ENCODE data around the gene MYL2. TPM values are rescaled to one million over a fixed set of nuclear protein-coding genes. Genes with fewer than 3 reads are reported as not detected.

MYL2 gene
- total and polyA plus RNA-seq, 10 of the 15 experiments (the other 5 are each of a cell fraction or from before 2014, with no cell fraction given) = 0.08 to 1.8 (median 0.57) TPM; not detected in 1

DNA sequence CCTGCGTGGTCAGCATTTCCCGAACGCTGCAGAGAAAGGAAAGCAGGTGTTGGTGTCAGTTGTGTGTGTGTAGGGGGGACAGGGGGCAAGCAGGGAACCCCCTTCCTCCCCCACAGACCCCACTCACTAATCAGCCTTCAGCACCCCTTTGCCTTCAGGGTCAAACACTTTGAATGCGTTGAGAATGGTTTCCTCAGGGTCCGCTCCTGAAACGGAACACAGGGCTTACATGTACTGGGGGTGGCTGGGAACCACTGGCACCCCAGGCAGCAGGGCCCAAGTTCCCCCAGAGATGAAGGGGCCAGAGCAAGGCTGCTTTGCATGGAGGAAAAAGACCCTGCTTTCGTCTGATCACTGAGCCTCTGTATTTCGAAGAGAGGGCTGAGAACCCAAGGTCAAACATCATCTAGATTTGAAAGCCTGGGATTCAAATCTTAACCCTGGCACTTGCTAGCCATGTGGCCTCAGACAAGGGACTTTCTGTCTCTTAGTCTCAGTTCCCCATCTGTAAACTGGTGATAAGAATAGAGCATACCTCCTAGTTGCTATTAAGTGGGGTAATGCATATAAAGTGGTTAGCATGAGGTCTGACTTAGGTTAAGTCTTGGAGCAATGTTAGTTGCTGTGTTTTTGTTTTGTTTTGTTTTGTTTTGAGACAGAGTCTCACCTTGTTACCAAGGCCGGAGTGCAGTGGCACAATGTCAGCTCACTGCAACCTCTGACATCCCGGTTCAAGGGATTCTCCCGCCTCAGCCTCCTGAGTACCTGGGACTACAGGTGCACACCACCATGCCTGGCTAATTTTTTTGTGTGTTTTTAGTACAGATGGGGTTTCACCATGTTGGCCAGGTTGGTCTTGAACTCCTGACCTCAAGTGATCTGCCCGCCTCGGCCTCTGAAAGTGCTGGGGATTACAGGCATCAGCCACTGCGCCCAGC lies 7.0 kb downstream of the MYL2 start:
- H3K9me3 ChIP-seq (replicated peaks; ENCODE audit: control insufficient read depth, insufficient read depth, low read length) = no peaks in the 10 kb centered on the region
- RAD21 ChIA-PET (ENCODE audit: unreplicated experiment) = interaction anchor here (2.4 kb wide), 1 partner anchor 18 kb away, joined by 5 read pairs; no protein-coding TSS in a partner anchor
- peak overlapping the region; percentile 12; the same call in 1 of the 2 replicates for H3K4me3 ChIP-seq
- POLR2A ChIA-PET = no interaction called here
- in situ Hi-C loops (cut with MboI) = no loop called here
- intact Hi-C loops (cut with micrococcal nuclease; ENCODE audit: unreplicated experiment) = no loop called here
- no peaks in the 10 kb centered on the region for H3K79me2 ChIP-seq (ENCODE audit: control insufficient read depth, insufficient read depth, low read length)
- H3K36me3 ChIP-seq (ENCODE audit: control insufficient read depth in 2 of 2, insufficient read depth in 2 of 2, low read length in 1 of 2) = no peaks in the 10 kb centered on the region
- CTCF ChIA-PET = interaction anchor here (2.2 kb wide), 1 partner anchor 17 kb away, joined by 15 read pairs; no protein-coding TSS in a partner anchor
- peak overlapping the region; percentile 82 for H3K9ac ChIP-seq (ENCODE audit: control insufficient read depth, insufficient read depth, low read length)
- 20% methylated on average over 14 of the region's 14 CpGs for whole genome bisulfite sequencing (ENCODE audit: insufficient coverage, insufficient replicate concordance, low lambda C conversion rate, missing lambda C conversion rate)
- FAIRE-seq = peak; percentile 96
- no peaks in the 10 kb centered on the region for H4K20me1 ChIP-seq (ENCODE audit: control insufficient read depth, insufficient read depth)
- peak; percentile 98 for ATAC-seq
- SMC1A ChIA-PET (ENCODE audit: uncharacterized antibody, unreplicated experiment) = no interaction called here
- TSS peak; percentile 94 for BruUV-seq (replicated peaks)
- DNase-seq (ENCODE audit: low read depth, low spot score) = peak; percentile 95
- H3K27ac ChIP-seq (ENCODE audit: control insufficient read depth, insufficient read depth) = peak overlapping the region; percentile 99
- no peaks in the 10 kb centered on the region for H3K27me3 ChIP-seq (replicated peaks in 1 of 2; ENCODE audit: control insufficient read depth in 2 of 2, insufficient read depth in 2 of 2, low read length in 1 of 2)
- peak overlapping the region; percentile 97 for H3K4me2 ChIP-seq (ENCODE audit: control insufficient read depth, insufficient read depth)
- H3K4me1 ChIP-seq (ENCODE audit: control insufficient read depth, insufficient read depth, low read length) = peaks cover 45% of the 10 kb centered on the region
- peak overlapping the region; percentile 85 for H2AFZ ChIP-seq (ENCODE audit: control insufficient read depth, low read depth, low read length)
- TF ChIP-seq, protein P1, sequence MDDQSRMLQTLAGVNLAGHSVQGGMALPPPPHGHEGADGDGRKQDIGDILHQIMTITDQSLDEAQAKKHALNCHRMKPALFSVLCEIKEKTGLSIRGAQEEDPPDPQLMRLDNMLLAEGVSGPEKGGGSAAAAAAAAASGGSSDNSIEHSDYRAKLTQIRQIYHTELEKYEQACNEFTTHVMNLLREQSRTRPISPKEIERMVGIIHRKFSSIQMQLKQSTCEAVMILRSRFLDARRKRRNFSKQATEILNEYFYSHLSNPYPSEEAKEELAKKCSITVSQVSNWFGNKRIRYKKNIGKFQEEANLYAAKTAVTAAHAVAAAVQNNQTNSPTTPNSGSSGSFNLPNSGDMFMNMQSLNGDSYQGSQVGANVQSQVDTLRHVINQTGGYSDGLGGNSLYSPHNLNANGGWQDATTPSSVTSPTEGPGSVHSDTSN (IDR thresholded peaks at IDR 0.05; ENCODE audit: insufficient replicate concordance, low read depth, low read length) = no peak
- TF ChIP-seq ZNF217 (IDR thresholded peaks at IDR 0.05) (peak; percentile 69), REST (IDR thresholded peaks at IDR 0.05; ENCODE audit: low read depth, low read length) (no peak), FOXM1 (IDR thresholded peaks at IDR 0.05; ENCODE audit: low read depth, low read length) (peak; percentile 74), FOS (IDR thresholded peaks at IDR 0.05; ENCODE audit: borderline replicate concordance, extremely low read depth, insufficient read length) (no peak), SRF (IDR thresholded peaks at IDR 0.05; ENCODE audit: low read depth in 2 of 2, low read length in 2 of 2) (no peak), NFXL1 (IDR thresholded peaks at IDR 0.05; ENCODE audit: borderline replicate concordance) (no peak), DPF2 (IDR thresholded peaks at IDR 0.05) (peak; percentile 96), CBFB (IDR thresholded peaks at IDR 0.05; ENCODE audit: low read depth) (no peak)
- TF ChIP-seq, protein P2, sequence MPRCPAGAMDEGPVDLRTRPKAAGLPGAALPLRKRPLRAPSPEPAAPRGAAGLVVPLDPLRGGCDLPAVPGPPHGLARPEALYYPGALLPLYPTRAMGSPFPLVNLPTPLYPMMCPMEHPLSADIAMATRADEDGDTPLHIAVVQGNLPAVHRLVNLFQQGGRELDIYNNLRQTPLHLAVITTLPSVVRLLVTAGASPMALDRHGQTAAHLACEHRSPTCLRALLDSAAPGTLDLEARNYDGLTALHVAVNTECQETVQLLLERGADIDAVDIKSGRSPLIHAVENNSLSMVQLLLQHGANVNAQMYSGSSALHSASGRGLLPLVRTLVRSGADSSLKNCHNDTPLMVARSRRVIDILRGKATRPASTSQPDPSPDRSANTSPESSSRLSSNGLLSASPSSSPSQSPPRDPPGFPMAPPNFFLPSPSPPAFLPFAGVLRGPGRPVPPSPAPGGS (IDR thresholded peaks at IDR 0.05; ENCODE audit: borderline replicate concordance, insufficient read depth, low read depth, low read length, poor library complexity, severe bottlenecking) = no peak
- TF ChIP-seq, protein P3, sequence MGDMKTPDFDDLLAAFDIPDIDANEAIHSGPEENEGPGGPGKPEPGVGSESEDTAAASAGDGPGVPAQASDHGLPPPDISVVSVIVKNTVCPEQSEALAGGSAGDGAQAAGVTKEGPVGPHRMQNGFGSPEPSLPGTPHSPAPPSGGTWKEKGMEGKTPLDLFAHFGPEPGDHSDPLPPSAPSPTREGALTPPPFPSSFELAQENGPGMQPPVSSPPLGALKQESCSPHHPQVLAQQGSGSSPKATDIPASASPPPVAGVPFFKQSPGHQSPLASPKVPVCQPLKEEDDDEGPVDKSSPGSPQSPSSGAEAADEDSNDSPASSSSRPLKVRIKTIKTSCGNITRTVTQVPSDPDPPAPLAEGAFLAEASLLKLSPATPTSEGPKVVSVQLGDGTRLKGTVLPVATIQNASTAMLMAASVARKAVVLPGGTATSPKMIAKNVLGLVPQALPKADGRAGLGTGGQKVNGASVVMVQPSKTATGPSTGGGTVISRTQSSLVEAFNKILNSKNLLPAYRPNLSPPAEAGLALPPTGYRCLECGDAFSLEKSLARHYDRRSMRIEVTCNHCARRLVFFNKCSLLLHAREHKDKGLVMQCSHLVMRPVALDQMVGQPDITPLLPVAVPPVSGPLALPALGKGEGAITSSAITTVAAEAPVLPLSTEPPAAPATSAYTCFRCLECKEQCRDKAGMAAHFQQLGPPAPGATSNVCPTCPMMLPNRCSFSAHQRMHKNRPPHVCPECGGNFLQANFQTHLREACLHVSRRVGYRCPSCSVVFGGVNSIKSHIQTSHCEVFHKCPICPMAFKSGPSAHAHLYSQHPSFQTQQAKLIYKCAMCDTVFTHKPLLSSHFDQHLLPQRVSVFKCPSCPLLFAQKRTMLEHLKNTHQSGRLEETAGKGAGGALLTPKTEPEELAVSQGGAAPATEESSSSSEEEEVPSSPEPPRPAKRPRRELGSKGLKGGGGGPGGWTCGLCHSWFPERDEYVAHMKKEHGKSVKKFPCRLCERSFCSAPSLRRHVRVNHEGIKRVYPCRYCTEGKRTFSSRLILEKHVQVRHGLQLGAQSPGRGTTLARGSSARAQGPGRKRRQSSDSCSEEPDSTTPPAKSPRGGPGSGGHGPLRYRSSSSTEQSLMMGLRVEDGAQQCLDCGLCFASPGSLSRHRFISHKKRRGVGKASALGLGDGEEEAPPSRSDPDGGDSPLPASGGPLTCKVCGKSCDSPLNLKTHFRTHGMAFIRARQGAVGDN (IDR thresholded peaks at IDR 0.05) = peak; percentile 90

Data from GM12878 (cell line).